Mucosa of rectum (tissue), 2 donors: ENCODE data around the gene ZNF407.

Experiments used
- H3K27ac ChIP-seq, 2 donors: one replicate each; pipeline ENCODE4 v1.7.0; 2013; ENCODE audit warnings: inconsistent platforms in 2 of 2, low read depth in 2 of 2, low read length in 2 of 2
- H3K27me3 ChIP-seq, 2 donors: one replicate each; pipeline ENCODE4 v1.7.0; 2013; ENCODE audit warnings: low read length in 2 of 2; ENCODE audit not compliant: control insufficient read depth in 2 of 2, insufficient read depth in 2 of 2
- H3K36me3 ChIP-seq, 2 donors: one replicate each; pipeline ENCODE4 v1.7.0; 2013; ENCODE audit warnings: low read length in 2 of 2; ENCODE audit not compliant: control insufficient read depth in 2 of 2, insufficient read depth in 2 of 2
- H3K4me1 ChIP-seq, 2 donors: one replicate each; pipeline ENCODE4 v1.7.0; 2013; ENCODE audit warnings: low read length in 2 of 2, mild to moderate bottlenecking in 1 of 2; ENCODE audit not compliant: control insufficient read depth in 2 of 2, insufficient read depth in 2 of 2
- H3K4me3 ChIP-seq, 2 donors: one replicate each; pipeline ENCODE4 v1.7.0; 2013; ENCODE audit warnings: low read length in 2 of 2
- H3K9ac ChIP-seq, 2 donors: one replicate each; pipeline ENCODE4 v1.7.0; 2013; ENCODE audit warnings: low read length in 2 of 2, low read depth in 1 of 2, mild to moderate bottlenecking in 1 of 2
- H3K9me3 ChIP-seq, 2 donors: one replicate each; pipeline ENCODE4 v1.7.0; 2013; ENCODE audit warnings: low read length in 2 of 2; ENCODE audit not compliant: control insufficient read depth in 2 of 2
- donor health status: healthy.
- donor health status: Normal muscosa, but diverticular disease.

The ZNF407 gene

DNA sequence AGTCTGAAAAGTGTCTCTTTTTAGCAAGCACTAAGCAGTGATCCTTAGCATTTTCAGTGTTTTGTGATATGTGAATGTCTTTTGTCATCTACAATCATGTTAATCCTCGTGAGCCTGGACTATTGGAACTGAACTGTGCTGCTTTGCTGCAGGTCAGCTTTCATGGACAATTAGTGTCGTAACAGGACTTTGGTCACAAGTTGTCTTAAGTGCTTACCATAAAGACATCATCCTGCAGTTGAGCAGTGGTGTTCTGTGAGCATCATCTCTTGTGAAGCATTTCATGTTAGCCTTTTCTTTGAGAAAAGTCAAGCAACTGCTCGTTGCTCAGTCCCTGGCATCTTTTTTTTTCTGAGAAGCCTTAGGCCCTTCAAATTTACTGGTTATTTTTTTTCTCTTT lies 135.9 kb downstream of the ZNF407 start:
- no peak overlapping the region for H3K27ac ChIP-seq
- no peaks in the 10 kb centered on the region for H3K9me3 ChIP-seq
- H3K36me3 ChIP-seq: no peaks in the 10 kb centered on the region
- H3K27me3 ChIP-seq: no peaks in the 10 kb centered on the region
- H3K9ac ChIP-seq: no peak overlapping the region
- H3K4me1 ChIP-seq: no peaks in the 10 kb centered on the region
- H3K4me3 ChIP-seq: no peak overlapping the region

DNA sequence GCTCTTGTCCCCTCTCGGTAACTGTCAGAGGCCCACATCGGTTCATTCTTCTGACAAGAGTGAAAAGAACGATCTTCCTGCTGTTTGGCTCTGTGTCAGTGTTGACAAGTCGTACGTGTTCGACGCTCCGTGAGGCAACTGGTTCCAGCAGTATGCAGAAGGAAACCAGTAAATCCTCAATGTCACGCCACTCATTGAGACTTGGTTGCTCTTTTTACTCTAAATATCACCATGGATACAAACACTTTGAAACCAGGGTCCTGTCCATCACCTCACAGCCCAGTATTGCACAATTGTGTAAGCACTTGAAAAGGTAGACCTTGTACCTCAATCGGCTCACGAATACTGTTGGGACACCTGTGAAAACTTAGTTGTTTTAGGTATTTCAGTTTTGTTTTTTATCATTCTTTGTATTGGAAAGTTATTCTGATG lies 136.4 kb downstream of the ZNF407 start:
- H3K9me3 ChIP-seq: no peaks in the 10 kb centered on the region
- no peak overlapping the region for H3K27ac ChIP-seq
- no peaks in the 10 kb centered on the region for H3K4me1 ChIP-seq
- no peak overlapping the region for H3K9ac ChIP-seq
- no peaks in the 10 kb centered on the region for H3K36me3 ChIP-seq
- no peaks in the 10 kb centered on the region for H3K27me3 ChIP-seq
- H3K4me3 ChIP-seq: no peak overlapping the region

- Histone ChIP-seq H3K4me3 (no peak overlapping the region), H3K4me1 (no peaks in the 10 kb centered on the region), H3K36me3 (no peaks in the 10 kb centered on the region), H3K27ac (no peak overlapping the region), H3K27me3 (no peaks in the 10 kb centered on the region), H3K9ac (no peak overlapping the region), H3K9me3 (no peaks in the 10 kb centered on the region)
Measured at GRCh38 chr18:74739926-74740325, 142.3 kb downstream of the ZNF407 start.

- no peak overlapping the region for H3K27ac ChIP-seq
Measured at GRCh38 chr18:74742573-74743243, 145.0 kb downstream of the ZNF407 start.

GRCh38 chr18:74745633-74746403 lies 148.1 kb downstream of the ZNF407 start:
- no peaks in the 10 kb centered on the region for H3K36me3 ChIP-seq

More at GRCh38 chr18:74742573-74743243, 145.0 kb downstream of the ZNF407 start:
- no peaks in the 10 kb centered on the region for H3K9me3 ChIP-seq
- no peaks in the 10 kb centered on the region for H3K4me1 ChIP-seq
- no peaks in the 10 kb centered on the region for H3K36me3 ChIP-seq
- H3K27me3 ChIP-seq: no peaks in the 10 kb centered on the region
- no peak overlapping the region for H3K4me3 ChIP-seq
- no peak overlapping the region for H3K9ac ChIP-seq

GRCh38 chr18:74748809-74749208 lies 151.1 kb downstream of the ZNF407 start:
- no peaks in the 10 kb centered on the region for H3K9me3 ChIP-seq
- no peak overlapping the region for H3K9ac ChIP-seq
- H3K36me3 ChIP-seq: no peaks in the 10 kb centered on the region
- no peaks in the 10 kb centered on the region for H3K4me1 ChIP-seq
- H3K4me3 ChIP-seq: no peak overlapping the region
- no peaks in the 10 kb centered on the region for H3K27me3 ChIP-seq
- H3K27ac ChIP-seq: no peak overlapping the region

More at GRCh38 chr18:74745633-74746403, 148.1 kb downstream of the ZNF407 start:
- H3K4me3 ChIP-seq: no peak overlapping the region
- H3K27ac ChIP-seq: no peak overlapping the region
- no peaks in the 10 kb centered on the region for H3K27me3 ChIP-seq
- H3K9me3 ChIP-seq: no peaks in the 10 kb centered on the region
- no peak overlapping the region for H3K9ac ChIP-seq
- H3K4me1 ChIP-seq: no peaks in the 10 kb centered on the region

GRCh38 chr18:74758995-74759394 lies 161.3 kb downstream of the ZNF407 start:
- H3K27ac ChIP-seq: no peak overlapping the region
- no peak overlapping the region for H3K4me3 ChIP-seq
- H3K9ac ChIP-seq: no peak overlapping the region

DNA sequence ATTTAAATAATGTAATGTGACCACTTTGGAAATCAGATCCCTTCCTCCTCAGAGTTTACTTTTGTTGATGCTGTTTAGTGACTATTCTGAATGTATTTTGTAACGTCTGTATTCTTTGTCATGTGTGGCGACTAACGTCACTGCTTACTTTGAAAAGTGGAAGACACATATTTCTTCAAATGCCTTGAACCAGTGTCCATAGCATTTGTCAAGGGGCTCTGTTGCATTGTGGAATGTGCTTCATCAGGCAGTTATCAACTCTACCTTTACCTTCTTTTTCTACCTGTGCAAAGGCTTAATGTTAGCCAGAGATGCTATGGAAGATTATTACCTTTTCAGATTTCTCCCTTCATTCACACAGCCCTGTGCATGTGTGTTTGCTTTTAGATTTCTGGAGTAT lies 162.4 kb downstream of the ZNF407 start:
- Histone ChIP-seq H3K36me3 (no peaks in the 10 kb centered on the region), H3K4me1 (no peaks in the 10 kb centered on the region), H3K4me3 (no peak overlapping the region), H3K9me3 (no peaks in the 10 kb centered on the region), H3K9ac (no peak overlapping the region), H3K27ac (no peak overlapping the region), H3K27me3 (no peaks in the 10 kb centered on the region)

More at GRCh38 chr18:74758995-74759394, 161.3 kb downstream of the ZNF407 start:
- no peaks in the 10 kb centered on the region for H3K4me1 ChIP-seq
- no peaks in the 10 kb centered on the region for H3K36me3 ChIP-seq
- no peaks in the 10 kb centered on the region for H3K9me3 ChIP-seq
- H3K27me3 ChIP-seq: no peaks in the 10 kb centered on the region

- Histone ChIP-seq H3K27me3 (no peaks in the 10 kb centered on the region), H3K36me3 (no peaks in the 10 kb centered on the region), H3K9ac (no peak overlapping the region), H3K27ac (no peak overlapping the region), H3K4me1 (no peaks in the 10 kb centered on the region), H3K4me3 (no peak overlapping the region), H3K9me3 (no peaks in the 10 kb centered on the region)
Measured at GRCh38 chr18:74760436-74760835, 162.8 kb downstream of the ZNF407 start.

- Histone ChIP-seq H3K9me3 (no peaks in the 10 kb centered on the region), H3K27ac (no peak overlapping the region), H3K4me3 (no peak overlapping the region), H3K4me1 (no peaks in the 10 kb centered on the region), H3K9ac (no peak overlapping the region), H3K36me3 (no peaks in the 10 kb centered on the region), H3K27me3 (no peaks in the 10 kb centered on the region)
Measured at GRCh38 chr18:74766251-74766650, 168.6 kb downstream of the ZNF407 start.
